ENCODE measurements around the gene HOXB2.

DNA sequence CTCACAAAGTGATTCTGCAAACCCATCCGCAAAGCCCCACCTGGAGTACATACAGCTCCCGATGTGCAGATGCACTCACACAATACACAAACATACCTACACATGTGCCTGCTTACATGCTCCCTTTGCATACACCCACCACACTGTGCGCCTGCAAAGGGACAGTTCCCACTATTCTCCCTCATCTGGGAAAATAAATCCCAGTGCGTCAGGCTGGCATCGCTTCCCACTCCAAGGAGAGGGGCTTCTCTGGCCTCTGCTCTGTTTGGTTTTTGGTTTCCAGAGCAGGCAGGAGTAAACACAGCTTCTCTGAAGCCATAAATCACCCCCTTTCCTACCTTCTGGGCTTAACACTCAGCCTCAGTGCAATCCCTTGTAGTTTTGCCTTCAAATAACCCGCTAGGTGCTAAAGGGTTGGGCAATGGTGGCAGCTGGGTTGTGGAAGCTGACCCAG is 18.5 kb upstream of the HOXB2 start:
- TF ChIP-seq, protein P1, sequence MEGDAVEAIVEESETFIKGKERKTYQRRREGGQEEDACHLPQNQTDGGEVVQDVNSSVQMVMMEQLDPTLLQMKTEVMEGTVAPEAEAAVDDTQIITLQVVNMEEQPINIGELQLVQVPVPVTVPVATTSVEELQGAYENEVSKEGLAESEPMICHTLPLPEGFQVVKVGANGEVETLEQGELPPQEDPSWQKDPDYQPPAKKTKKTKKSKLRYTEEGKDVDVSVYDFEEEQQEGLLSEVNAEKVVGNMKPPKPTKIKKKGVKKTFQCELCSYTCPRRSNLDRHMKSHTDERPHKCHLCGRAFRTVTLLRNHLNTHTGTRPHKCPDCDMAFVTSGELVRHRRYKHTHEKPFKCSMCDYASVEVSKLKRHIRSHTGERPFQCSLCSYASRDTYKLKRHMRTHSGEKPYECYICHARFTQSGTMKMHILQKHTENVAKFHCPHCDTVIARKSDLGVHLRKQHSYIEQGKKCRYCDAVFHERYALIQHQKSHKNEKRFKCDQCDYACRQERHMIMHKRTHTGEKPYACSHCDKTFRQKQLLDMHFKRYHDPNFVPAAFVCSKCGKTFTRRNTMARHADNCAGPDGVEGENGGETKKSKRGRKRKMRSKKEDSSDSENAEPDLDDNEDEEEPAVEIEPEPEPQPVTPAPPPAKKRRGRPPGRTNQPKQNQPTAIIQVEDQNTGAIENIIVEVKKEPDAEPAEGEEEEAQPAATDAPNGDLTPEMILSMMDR (IDR thresholded peaks at IDR 0.05): no peak
- TF ChIP-seq POLR2A (IDR thresholded peaks at IDR 0.05): no peak

Measured in esophagus squamous epithelium (tissue), 4 donors.